ENCODE data around the gene MCHR2. TPM values are rescaled to one million over a fixed set of nuclear protein-coding genes. Genes with fewer than 3 reads are reported as not detected.

Gene MCHR2
- total RNA-seq, 2 experiments from 2014 or later: not detected

DNA sequence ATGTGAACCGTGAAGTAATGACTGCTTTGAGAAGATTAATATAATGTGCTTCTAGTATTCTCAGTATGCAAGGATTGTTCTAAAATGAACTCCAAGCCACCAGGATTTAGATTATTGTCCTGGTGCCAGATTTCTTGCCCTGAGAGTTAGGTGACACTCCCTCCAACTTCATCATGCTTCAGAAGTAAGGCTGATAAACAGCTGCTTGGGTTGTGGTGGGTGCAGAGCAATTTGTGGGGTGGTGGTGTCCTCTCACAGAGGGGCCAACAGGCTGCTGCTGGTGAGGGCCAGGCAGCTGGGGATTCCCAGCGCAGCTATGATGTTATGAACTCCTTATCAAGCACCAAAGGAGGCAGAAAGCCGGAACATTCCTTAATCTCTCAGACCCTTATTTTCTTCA lies 114.6 kb downstream of the MCHR2 start:
- H3K9me3 ChIP-seq (ENCODE audit: control insufficient read depth in 1 of 2, insufficient read depth in 1 of 2, low read length in 2 of 2): no peaks in the 10 kb centered on the region
- H3K27me3 ChIP-seq (ENCODE audit: control insufficient read depth in 1 of 2, insufficient read depth in 2 of 2, low read length in 2 of 2): no peaks in the 10 kb centered on the region
- peaks cover 27% of the 10 kb centered on the region for H3K27me3 Mint-ChIP-seq
- no peaks in the 10 kb centered on the region for H3K9me3 Mint-ChIP-seq
- no peak for ATAC-seq (ENCODE audit: poor library complexity)
- no peak for DNase-seq
- H3K27ac Mint-ChIP-seq: no peak overlapping the region
- ChIA-PET POLR2A (no interaction called here), CTCF (no interaction called here)
- peaks cover 7% of the 10 kb centered on the region for H3K4me1 Mint-ChIP-seq (ENCODE audit: low read depth)
- no peaks in the 10 kb centered on the region for H3K36me3 ChIP-seq (ENCODE audit: insufficient read depth, low read length)
- no peaks in the 10 kb centered on the region for H3K36me3 Mint-ChIP-seq (ENCODE audit: low read depth)
- no peak overlapping the region for H3K4me3 Mint-ChIP-seq
- H3K4me1 ChIP-seq (ENCODE audit: insufficient read depth, low read length): no peaks in the 10 kb centered on the region
- TF ChIP-seq CTCF (IDR thresholded peaks at IDR 0.05): no peak
- intact Hi-C loops (cut with DNase I, micrococcal nuclease): no loop called here
- no peak overlapping the region for H3K27ac ChIP-seq (ENCODE audit: low read depth in 1 of 2, low read length in 2 of 2)
- no peak overlapping the region for H3K4me3 ChIP-seq (ENCODE audit: low read length)

DNA sequence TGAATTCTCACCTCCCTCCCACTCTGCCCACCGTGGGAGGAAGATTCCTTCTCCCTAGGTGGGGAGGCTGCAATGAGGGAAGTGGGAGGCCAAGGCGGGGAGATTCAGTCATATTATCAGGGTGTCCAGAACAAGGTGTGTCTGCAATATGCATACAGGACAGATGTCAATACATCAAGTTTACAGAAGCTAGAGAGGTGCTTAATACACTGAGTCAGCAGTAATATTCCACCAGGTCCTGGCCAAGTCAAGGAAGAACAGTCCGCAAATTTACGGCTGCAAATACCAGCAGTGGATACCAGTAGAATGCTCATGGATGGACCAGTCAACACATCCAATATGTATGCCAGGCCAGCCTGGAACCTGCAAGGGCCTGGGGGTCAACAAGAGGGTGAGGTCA lies 119.0 kb downstream of the MCHR2 start:
- no peak for ATAC-seq (ENCODE audit: poor library complexity)
- Histone ChIP-seq H3K27me3 (ENCODE audit: control insufficient read depth in 1 of 2, insufficient read depth in 2 of 2, low read length in 2 of 2) (no peaks in the 10 kb centered on the region), H3K4me3 (ENCODE audit: low read length) (no peak overlapping the region), H3K27ac (ENCODE audit: low read depth in 1 of 2, low read length in 2 of 2) (no peak overlapping the region), H3K4me1 (ENCODE audit: insufficient read depth, low read length) (no peaks in the 10 kb centered on the region), H3K36me3 (ENCODE audit: insufficient read depth, low read length) (no peaks in the 10 kb centered on the region), H3K9me3 (ENCODE audit: control insufficient read depth in 1 of 2, insufficient read depth in 1 of 2, low read length in 2 of 2) (no peaks in the 10 kb centered on the region)
- peaks cover 52% of the 10 kb centered on the region for H3K27me3 Mint-ChIP-seq
- CTCF ChIA-PET: no interaction called here
- no peak overlapping the region for H3K4me3 Mint-ChIP-seq
- no peak for DNase-seq
- no peaks in the 10 kb centered on the region for H3K4me1 Mint-ChIP-seq (ENCODE audit: low read depth)
- TF ChIP-seq CTCF (IDR thresholded peaks at IDR 0.05): no peak
- H3K36me3 Mint-ChIP-seq (ENCODE audit: low read depth): no peaks in the 10 kb centered on the region
- POLR2A ChIA-PET: no interaction called here
- H3K27ac Mint-ChIP-seq: no peak overlapping the region
- no peaks in the 10 kb centered on the region for H3K9me3 Mint-ChIP-seq
- intact Hi-C loops (cut with DNase I, micrococcal nuclease): no loop called here

DNA sequence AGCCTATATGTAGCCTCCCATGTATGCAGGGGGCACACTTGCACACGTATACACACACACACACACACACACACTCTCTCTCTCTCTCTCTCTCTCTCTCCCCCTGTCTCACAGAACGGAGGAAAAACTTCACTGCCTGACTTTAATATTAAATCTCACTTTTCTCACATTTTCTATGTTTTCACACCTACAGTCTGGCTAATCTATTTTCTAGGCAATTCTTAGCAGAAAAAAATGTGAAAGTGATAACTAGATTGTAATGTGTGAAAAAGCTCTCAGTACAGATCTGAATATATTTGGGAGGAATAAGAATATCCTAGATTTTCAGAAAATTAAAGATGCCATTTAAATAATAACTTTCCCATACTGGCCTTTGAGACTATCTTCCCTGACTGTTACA lies 120.9 kb downstream of the MCHR2 start:
- CTCF ChIA-PET: no interaction called here
- peaks cover 0 to 2% of the 10 kb centered on the region in 2 experiments for H3K27me3 ChIP-seq (ENCODE audit: control insufficient read depth in 1 of 2, insufficient read depth in 2 of 2, low read length in 2 of 2)

More for the DNA sequence above, 120.9 kb downstream of the MCHR2 start:
- Histone ChIP-seq H3K4me3 (ENCODE audit: low read length) (no peak overlapping the region), H3K36me3 (ENCODE audit: insufficient read depth, low read length) (no peaks in the 10 kb centered on the region), H3K4me1 (ENCODE audit: insufficient read depth, low read length) (peaks cover 5% of the 10 kb centered on the region), H3K9me3 (ENCODE audit: control insufficient read depth in 1 of 2, insufficient read depth in 1 of 2, low read length in 2 of 2) (no peaks in the 10 kb centered on the region), H3K27ac (ENCODE audit: low read depth in 1 of 2, low read length in 2 of 2) (no peak overlapping the region)
- no peak for ATAC-seq (ENCODE audit: poor library complexity)
- peaks cover 65% of the 10 kb centered on the region for H3K27me3 Mint-ChIP-seq
- no peak overlapping the region for H3K27ac Mint-ChIP-seq
- intact Hi-C loops (cut with DNase I, micrococcal nuclease): no loop called here
- no peak overlapping the region for H3K4me3 Mint-ChIP-seq
- H3K4me1 Mint-ChIP-seq (ENCODE audit: low read depth): peaks cover 6% of the 10 kb centered on the region
- no peaks in the 10 kb centered on the region for H3K36me3 Mint-ChIP-seq (ENCODE audit: low read depth)
- POLR2A ChIA-PET: no interaction called here
- no peak for DNase-seq
- no peak for TF ChIP-seq CTCF (IDR thresholded peaks at IDR 0.05)
- H3K9me3 Mint-ChIP-seq: no peaks in the 10 kb centered on the region
